HG03175 (cell line): Measurements from ENCODE around the gene TXN.

Experiments
- ATAC-seq: cut with Tn5 transposase; IDR thresholded peaks from one replicate; pipeline ENCODE4 v1.9.1; 2021; ENCODE audit warnings: mild to moderate bottlenecking, moderate library complexity; ENCODE audit not compliant: unreplicated experiment

The TXN gene

DNA sequence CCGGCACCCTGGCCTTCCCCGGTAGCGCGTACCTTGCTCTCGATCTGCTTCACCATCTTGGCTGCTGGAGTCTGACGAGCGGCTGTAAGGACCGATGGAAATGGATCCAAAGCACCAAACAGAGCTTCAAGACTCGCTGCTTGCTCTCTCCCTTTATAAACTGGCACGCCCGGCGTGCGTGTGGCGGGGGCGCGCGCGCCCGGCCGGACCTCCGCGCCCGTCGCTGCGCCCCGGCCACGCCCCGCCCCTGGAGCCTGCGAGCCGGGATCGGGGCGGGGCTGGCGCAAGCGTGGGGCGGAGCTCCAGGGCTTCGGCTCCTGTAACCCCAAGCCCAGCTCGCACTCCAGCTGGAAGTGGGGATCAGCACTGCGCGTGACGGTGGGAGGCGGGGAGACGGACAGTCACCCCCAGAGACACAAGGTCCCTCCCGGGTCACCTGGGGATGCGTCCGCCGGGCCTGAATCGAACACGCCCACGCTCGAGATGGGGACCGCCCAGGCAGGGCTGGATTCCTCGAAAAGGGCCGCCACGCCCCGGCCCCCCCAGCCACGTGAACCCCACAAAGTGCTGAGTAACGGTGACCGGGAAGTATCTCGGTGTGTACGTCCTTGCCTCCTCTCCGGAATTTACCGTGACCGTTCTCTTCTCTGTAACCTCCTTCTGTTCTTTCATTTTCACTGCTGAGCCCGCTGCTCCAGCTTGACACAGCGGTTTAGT, at the start of gene TXN:
TSS of gene TXN (minus strand) at position 128 of the 717 bp plus-strand sequence. CDS start at position 56, 72 bp downstream.
- peak; percentile 71 for ATAC-seq

DNA sequence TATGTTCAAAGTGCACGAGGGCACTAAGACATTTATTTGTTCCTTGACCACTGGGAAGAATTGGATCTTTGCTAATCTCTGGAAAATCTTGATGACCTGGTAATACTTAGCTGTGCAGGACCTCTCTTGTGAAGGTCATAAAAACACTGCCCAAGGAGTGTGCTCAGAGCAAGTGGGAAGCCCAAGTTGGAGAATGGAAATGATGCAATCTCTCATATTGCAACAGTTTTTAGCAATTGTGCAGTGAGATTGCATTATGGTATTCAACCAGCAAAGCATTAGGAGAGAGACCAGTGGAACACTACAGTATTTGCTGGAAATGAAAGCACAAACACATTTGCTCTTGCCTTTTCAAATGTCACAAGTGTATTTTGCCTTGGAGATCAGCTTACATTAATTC, 46.8 kb upstream of the TXN start:
- no peak for ATAC-seq

DNA sequence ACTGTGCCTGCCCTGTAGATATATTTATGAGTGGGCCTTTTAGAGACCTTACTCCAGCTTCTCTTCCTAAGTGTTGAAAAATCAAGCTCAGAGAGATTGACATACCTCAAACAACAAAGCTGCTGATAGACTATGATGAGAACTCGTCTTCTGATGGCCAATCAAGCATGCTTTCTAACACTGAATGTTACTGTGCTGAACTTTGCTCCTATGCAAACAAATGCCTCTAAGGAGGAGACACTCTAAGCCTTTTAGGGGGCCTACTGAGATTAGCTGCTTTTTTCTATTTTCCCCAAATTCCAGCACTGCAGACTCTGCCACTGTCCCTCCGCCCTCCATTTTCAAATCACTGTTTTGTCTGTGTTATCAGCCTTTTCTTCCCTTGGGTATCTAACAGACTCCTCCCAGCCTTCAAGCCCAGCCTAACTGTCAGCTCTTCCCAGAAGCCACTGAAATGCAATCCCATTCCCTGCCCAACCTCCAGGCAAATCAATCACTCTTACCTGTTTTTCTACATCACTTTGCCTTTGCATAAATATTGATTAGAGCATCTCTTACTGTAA, 41.8 kb upstream of the TXN start:
- no peak for ATAC-seq

DNA sequence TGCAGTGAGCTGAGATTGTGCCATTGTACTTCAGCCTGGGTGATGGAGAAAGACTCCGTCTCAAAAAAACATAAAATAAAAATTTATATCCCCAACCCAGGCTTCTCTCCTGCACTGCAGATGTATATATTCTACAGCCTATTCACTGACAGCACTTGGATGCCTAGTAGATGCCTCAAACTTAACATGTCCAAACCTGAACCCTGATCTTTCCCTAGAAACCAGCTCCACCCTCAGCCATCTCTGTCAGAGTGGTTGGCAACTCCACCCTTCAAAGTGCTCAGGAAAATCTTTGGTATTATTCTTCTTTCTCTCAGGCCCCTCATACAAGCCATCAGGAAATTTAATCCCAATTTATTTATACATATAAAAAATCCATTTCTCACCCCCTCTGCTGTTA, 36.9 kb upstream of the TXN start:
- ATAC-seq, result no peak

DNA sequence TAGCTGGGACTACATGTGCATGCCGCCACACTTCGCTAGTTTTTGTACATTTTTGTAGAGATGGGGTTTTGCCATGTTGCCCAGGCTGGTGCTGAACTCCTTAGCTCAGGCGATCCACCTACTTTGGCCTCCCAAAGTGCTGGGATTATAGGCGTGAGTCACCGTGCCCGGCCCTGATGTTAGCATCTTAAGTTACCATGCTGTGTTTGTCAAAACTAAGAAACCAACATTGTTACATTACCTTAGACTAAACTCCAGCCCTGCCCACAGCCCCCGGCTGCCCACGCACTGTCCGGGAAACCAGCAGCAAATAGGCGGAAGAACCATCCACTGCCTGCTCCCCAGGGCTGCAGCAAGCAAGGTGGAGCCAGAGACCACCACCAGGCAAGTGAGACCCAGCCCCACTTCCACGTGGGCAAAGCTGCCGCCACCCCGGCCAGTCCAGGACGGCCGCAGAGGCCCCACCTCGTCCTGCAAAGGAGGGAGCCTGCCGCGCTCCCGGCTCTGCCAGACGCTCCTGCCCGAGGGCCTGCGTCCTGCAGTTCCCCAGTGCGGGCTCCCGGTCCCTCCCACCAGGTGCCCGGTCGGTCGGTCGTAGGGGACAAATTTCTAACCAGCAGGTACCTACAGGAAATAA, 35.7 kb upstream of the TXN start:
- ATAC-seq, result no peak

DNA sequence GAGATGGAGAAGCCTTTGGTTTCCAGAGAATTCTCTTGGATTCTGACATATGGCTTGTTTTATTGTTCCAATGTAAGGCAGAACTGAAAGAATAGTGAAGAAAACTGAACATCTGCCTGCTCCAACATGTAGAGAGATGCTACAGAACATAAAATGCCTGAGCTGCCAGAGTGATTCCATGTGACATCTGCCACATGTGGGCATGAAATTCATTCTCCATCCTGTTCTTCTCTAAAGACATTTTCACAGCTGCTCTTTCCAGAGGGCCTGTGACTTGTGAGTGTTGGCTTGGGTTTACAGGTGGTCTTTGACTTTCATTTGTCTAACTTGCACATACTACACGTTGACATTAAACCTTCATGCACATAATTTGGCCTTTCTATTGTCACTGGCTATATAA, 33.7 kb upstream of the TXN start:
- ATAC-seq, result no peak

DNA sequence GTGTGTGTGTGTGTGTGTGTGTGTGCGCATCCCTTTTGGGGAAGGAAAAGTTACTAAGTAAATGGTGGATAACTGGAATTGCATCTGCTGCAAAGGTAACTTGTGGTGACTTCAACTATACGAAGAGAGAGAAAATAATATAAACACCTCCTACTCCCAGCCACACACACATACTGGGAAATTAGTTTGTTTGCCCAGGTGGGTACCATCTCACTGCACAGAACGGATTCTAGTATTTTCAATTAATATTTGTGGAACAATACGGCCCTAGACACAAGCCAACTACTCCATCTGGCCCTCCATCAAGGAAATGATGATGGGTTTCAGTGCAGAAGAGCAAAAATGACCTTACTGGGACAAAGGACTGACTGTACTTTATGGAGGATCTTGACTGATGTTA, 32.2 kb upstream of the TXN start:
- ATAC-seq, result no peak

DNA sequence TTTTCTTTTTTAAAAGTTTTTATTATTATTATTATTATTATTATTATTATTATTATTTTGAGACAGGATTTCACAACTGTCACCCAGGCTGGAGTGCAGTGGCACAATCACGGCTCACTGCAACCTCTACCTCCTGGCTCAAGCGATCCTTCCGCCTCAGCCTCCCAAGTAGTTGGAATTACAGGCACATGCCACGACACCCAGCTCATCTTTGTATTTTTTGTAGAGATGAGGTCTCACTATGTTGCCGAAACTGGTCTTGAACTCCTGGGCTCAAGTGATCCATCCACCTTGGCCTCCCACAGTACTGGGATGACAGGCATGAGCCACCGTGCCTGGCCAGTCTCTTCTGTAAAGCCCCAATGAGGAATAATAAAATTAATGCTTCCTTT, 31.0 kb upstream of the TXN start:
- ATAC-seq, result no peak

DNA sequence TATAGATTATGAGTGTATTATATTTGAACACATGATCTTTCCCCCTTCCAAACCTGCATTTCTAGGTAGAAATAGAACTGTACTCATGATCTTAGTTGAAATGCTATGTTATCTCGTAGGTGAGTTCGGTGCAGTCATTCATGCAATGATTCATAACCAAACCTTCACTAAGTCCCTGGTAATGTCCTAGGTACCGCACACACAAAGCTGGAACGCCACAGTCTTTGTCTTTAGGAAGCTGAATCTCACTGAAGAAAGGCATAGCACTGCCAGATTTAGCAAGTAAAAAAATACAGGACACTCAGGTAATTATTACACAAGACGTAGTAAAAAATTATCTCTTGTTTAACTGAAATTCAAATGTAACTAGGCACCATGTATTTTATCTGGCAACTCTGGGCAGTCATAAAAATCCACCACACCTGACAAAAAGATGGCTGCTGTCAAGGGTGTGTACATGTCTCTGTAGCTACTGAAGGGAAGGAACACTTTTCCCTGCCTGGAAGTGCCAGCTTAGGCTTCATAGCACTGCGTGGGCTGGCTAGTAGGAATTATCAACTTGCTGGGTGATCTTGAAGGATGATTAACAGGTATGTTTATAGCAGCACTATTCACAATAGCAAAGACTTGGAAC, 28.0 kb upstream of the TXN start:
- ATAC-seq, result peak; percentile 32

DNA sequence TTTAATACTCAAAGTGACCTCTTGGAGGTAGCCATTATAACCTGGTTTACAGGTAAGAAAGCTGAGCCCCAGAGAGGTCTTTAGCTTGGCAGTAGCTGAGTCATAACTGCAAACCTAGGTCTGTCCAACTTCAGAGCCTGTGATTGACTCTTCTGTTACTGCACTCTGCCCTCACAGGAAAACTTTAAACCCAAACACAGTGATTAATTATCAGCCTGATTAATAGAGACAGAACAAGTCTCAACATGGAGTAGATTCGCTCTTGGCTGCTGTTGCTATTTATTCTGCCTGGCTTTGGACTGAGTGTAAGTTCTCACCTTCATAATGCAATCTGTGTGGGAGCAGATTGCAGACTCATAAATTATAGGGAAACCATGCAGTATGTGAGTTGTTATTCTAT, 27.4 kb upstream of the TXN start:
- peak; percentile 68 for ATAC-seq

DNA sequence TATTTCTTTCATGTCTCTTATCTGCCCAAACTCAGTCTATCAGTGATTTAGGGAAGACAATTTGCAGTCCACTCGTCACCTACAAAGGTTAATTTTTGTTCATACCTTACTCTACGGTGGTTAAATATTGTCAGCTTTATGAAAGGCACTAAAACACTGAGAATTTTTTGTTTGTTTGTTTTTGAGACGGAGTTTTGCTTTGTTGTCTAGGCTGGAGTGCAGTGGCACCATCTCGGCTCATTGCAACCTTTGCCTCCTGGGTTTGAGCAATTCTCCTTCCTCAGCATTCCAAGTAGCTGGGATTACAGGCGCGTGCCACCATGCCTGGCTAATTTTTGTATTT, 26.4 kb upstream of the TXN start:
- ATAC-seq, result no peak

DNA sequence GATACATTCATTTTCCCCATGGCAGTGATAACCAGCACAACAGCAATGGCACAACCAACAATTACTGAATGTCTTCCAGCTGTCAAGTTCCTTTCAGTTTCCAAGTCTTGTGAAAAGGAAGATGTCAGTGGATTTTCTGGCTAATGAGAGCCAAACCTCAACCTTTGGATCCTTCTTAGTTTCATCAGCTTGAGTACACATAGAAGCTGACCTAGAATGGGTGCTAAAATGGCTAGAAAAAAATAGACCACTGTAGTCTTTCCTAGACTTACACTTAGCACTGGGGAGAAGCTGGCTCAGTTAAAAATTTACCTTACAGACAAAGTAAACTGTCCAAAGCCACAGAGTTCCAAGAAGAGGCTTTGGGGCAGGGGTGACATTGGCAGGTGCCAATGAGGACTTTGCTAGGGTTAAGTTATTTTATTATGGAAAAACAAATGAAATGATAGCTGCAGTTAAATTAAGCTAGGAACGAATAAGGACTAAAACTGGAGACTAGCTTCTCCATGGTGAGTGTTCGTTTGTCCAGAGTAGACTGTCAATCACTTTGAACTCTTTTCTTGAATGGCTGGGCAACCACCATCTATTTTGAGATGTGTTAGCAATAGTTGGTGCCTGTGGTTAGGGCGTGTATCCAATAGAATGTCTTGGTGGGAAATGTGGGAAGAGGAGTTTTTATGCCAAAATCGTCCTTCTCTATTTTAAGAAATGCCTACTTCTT, 25.9 kb upstream of the TXN start:
- ATAC-seq, result no peak

DNA sequence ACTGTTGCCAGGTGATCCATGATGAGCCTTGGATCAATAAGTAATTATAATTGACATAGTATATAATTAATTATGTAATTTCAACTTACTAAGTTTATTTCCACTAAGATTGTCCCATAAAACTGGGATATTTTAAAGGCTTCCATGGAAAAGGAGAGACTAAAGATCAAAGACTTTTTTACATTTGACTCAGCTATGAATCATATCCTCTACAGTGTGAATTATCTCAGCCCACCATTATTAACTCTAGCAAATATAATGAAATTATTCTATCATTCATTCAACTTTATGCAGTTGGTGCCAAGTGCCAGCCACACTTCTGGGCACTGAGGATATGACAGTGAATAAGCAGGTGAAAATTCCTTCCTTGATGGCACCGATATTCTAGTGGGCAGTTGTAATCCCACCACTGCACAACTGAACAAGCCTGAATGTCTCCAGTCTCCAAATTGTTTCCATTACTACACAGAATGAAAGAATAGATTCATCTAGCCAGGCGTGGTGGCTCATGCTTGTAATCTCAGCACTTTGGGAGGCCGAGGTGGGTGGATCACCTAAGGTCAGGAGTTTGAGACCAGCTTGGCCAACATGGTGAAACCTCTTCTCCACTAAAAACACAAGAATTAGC, 21.9 kb upstream of the TXN start:
- ATAC-seq, result no peak

DNA sequence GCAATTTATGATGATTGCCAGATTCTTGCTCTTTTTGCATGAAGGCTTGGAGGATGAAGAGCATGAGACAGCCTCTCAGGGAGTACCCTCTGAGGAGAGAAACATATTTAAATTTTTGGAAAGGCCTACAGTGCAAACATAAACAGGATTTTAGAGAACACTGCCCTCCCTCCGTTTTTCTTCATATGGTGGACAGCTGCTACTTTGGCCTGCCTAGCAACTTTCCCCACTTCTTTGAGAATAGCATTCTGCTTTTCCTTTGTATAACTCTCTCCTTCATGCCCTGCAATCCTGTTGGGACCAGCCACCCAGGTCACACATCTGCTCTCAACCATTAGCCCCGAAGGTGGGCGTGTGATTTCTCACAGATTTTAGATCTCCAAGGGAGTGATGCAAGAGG, 20.5 kb upstream of the TXN start:
- ATAC-seq, result no peak

DNA sequence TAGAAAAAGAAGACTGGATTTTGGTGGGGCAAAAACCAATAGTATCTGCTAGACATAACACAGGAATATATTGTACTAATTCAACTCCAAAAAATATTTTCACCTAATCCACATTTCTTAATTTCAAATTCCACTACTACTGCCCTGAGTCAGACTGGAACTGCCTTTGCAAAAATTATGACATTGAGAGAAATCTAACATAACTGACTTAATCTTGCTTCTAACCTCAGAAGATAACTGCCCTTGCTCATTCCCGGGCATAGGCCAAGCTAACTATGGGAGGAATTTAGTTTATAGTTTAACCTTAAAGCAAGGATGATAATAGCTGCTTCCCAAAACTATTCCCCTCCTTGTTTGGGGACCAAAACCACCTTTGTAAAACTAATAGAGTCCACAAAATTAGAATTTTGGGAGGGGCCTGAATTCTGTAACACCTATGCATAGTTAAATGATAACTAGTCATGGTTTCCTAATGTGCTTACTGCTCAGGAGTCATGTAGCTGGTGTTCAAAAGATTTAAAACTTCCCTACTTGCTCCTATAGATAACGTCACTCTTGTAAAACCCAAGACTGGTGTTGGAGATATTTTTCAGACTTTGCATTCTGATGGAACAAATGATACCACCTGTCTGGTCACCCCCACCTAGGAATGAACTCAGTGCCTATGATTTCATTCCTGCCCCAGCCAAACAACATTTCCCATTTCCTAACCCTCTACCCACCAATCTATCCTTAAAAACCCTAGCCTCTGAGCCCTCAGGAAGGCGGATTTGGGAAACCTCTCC, 14.1 kb upstream of the TXN start:
- ATAC-seq, result no peak

DNA sequence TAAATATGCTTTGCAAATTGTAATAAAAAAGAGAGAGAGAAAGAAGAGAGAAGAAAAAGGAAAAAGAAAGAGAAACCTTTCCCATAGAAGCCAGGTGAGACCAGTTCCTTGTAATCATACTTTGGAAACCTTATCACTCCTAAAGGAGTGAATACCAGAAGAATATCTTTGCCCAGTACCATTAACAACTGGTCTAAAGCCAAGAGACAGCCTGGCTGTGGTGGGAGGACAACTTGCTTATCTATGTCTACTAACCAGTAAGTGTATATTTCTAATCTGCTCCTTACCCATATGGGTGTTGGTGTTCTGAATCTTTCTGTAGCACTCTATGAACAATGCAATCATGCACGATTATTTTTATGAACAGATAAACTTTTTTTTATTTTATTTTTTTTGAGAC, 10.5 kb upstream of the TXN start:
- ATAC-seq, result no peak

DNA sequence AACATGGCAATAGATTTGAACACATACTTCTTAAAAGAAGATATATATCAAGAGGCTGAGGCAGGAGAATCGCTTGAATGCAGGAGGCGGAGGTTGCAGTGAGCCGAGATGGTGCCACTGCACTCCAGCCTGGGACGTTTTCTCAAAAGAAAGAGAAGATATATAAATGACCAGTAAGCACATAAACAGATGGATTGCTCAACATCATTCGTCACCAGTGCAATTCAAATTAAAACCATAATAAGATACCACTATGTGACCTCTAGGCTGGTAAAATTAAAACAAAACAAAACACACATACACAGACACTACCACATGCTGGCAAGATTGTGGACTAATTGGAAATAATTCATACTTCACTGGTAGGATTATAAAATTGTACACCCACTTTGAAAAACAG, 5.3 kb upstream of the TXN start:
- no peak for ATAC-seq

DNA sequence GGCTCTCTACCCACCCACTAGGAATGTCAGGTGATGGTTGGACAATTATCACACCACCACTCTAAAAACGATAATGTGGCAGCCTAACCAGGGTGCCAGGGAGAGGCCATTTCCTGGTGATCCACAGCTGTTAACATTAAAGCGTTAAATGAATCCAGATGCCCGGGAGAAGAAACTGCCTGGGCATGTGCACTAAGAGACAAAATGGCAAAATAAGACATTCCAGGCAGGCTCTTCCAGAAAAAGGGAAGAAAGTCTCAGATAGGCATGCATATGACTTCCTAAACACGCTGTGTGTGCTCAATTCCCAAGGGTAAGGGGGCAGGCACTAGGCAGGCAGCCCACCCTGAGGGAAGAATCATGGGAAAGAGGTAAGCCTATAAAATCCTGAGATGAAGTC, 4.6 kb upstream of the TXN start:
- ATAC-seq, result no peak

DNA sequence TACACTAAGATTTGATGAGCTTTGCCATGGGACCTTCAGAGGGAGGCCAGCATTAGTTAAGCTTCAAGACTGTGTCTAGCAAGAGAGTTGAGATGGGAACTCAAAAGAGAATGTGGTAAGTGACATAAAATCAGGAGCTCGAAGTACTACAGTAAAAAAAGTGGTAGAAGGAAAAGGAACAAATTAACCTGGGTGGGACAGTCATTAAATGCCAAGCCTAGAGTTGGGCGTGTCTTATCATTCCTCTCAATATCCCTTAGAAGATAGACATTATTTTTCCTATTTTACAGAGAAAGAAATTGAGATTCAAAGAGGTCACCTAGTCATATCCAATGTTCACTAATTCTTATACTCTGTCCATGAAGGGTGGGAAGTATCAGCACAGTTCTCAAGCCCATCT, 3.3 kb upstream of the TXN start:
- ATAC-seq, result no peak

DNA sequence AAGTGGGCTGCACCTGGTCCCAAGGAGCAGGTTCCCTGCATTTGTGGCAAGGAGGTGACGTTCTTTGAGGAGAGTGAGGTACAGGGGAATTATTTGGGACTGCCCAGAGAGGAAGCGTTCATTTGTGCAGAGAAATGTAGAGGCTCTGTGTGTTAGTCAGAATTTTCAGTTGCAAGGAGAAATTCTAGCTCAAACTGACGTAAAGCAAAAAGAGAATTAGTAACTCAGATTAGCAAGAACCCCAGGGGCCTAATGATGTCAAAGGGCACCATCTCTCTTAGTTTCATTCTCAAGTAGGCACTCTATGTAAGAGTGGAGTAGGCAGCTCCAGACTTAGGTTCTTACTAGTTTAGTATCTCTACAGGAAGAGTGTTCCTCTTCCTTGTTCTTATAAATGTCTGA, 2.4 kb upstream of the TXN start:
- no peak for ATAC-seq
